GM12801 (cell line): ENCODE data around the gene FUT4.

Experiments used
- CTCF ChIP-seq: IDR thresholded peaks from one replicate; pipeline ENCODE4 v1.5.1; 2011; ENCODE audit warnings: control low read depth; ENCODE audit not compliant: insufficient read length; ENCODE audit errors: extremely low read depth

Gene FUT4

GRCh38 chr11:94586978-94587377 lies 43.3 kb downstream of the FUT4 start:
- TF ChIP-seq CTCF = no peak

- no peak for TF ChIP-seq CTCF
These were observed 44.7 kb downstream of the FUT4 start for GRCh38 chr11:94588366-94588942.

- TF ChIP-seq CTCF = no peak
These were observed 46.8 kb downstream of the FUT4 start for GRCh38 chr11:94590352-94591041.

GRCh38 chr11:94593030-94593429 lies 49.3 kb downstream of the FUT4 start:
- no peak for TF ChIP-seq CTCF

- TF ChIP-seq CTCF = no peak
These were observed 51.4 kb downstream of the FUT4 start for GRCh38 chr11:94595076-94595475.

- TF ChIP-seq CTCF = no peak
These were observed 54.2 kb downstream of the FUT4 start for GRCh38 chr11:94597896-94598295.
